ENCODE measurements around the gene TMEM135. TPM values are rescaled to one million over a fixed set of nuclear protein-coding genes. Genes with fewer than 3 reads are reported as not detected.

The TMEM135 gene
- total RNA-seq, 2 donors from 2014 or later = 111 to 113 TPM

DNA sequence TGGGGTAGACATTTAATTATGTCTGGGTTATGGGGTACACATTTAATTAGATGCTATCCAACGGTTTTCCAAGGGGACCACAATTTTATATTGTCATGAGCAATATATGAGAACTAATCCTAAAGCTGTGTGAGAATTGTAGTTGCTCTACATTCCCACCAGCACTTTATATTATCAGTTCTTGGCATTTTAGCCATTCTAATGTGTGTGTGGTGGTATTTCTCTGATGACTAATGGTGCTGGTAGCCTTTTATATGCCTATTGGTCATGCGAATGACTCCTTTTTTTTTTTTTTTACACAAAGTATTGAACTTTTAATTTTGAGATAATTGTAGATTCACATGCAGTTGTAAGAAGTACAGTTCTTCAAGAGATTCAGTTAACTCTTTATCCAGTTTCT lies 26.2 kb downstream of the TMEM135 start:
- H3K36me3 ChIP-seq (ENCODE audit: control insufficient read depth, insufficient read depth, low read length) = peaks cover 22% of the 10 kb centered on the region
- peaks cover 1% of the 10 kb centered on the region for H3K4me1 Mint-ChIP-seq
- H3K9me3 ChIP-seq (ENCODE audit: control insufficient read depth, low read length) = peaks cover 11% of the 10 kb centered on the region
- 88 to 100% methylated on average over 1 of the region's 2 CpGs for WGBS, 2 experiments (ENCODE audit: insufficient coverage in 1 of 2, insufficient read length in 1 of 2)
- no peaks in the 10 kb centered on the region for H3K9me3 Mint-ChIP-seq
- no peak overlapping the region for H3K4me3 Mint-ChIP-seq
- H3K27me3 Mint-ChIP-seq (ENCODE audit: insufficient read depth) = no peaks in the 10 kb centered on the region
- no peaks in the 10 kb centered on the region for H3K27me3 ChIP-seq (ENCODE audit: control insufficient read depth, insufficient read depth, low read length, poor library complexity, severe bottlenecking)
- no peaks in the 10 kb centered on the region for H3K4me1 ChIP-seq (ENCODE audit: control insufficient read depth, insufficient read depth, low read length)
- no peak overlapping the region for H3K27ac ChIP-seq (ENCODE audit: low read depth, low read length)
- H3K4me3 ChIP-seq (ENCODE audit: low read length) = no peak overlapping the region
- no peak for TF ChIP-seq CTCF (conservative IDR thresholded peaks at IDR 0.05)
- no peak overlapping the region for H3K27ac Mint-ChIP-seq
- no peak overlapping the region for H3K9ac ChIP-seq (ENCODE audit: extremely low read depth, low read length, poor library complexity, severe bottlenecking)
- peaks cover 28% of the 10 kb centered on the region for H3K36me3 Mint-ChIP-seq (ENCODE audit: low read depth)
- no peak for DNase-seq

DNA sequence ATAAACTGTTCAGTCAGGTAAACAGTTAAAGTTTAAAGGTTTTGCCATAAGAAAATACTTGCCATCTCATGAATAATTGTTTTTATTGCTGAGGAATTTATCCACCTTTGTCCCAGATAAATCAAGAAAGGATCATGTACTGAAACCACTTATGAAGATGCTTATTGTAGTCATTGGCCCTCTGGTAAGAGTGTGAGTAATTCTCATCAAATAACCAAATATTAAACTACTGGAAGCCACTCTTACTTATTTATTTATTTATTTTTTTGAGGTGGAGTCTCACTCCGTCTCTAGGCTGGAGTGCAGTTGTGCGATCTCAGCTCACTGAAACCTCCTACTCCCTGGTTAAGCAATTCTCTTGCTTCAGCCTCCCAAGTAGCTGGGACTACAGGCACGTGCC lies 35.1 kb downstream of the TMEM135 start:
- H3K9me3 Mint-ChIP-seq = no peaks in the 10 kb centered on the region
- no peak overlapping the region for H3K9ac ChIP-seq (ENCODE audit: extremely low read depth, low read length, poor library complexity, severe bottlenecking)
- H3K9me3 ChIP-seq (ENCODE audit: control insufficient read depth, low read length) = peaks cover 5% of the 10 kb centered on the region
- H3K27ac Mint-ChIP-seq = no peak overlapping the region
- no peak overlapping the region for H3K27ac ChIP-seq (ENCODE audit: low read depth, low read length)
- no peaks in the 10 kb centered on the region for H3K27me3 Mint-ChIP-seq (ENCODE audit: insufficient read depth)
- H3K4me3 ChIP-seq (ENCODE audit: low read length) = no peak overlapping the region
- peaks cover 81% of the 10 kb centered on the region for H3K36me3 ChIP-seq (ENCODE audit: control insufficient read depth, insufficient read depth, low read length)
- no peaks in the 10 kb centered on the region for H3K4me1 ChIP-seq (ENCODE audit: control insufficient read depth, insufficient read depth, low read length)
- no peak for TF ChIP-seq CTCF (conservative IDR thresholded peaks at IDR 0.05)
- no peaks in the 10 kb centered on the region for H3K27me3 ChIP-seq (ENCODE audit: control insufficient read depth, insufficient read depth, low read length, poor library complexity, severe bottlenecking)
- H3K36me3 Mint-ChIP-seq (ENCODE audit: low read depth) = peaks cover 64% of the 10 kb centered on the region
- no peak for DNase-seq
- no peaks in the 10 kb centered on the region for H3K4me1 Mint-ChIP-seq
- 42 to 65% methylated on average over 2 to 3 of the region's 3 CpGs for whole genome bisulfite sequencing, 2 experiments (ENCODE audit: insufficient coverage in 1 of 2, insufficient read length in 1 of 2)
- no peak overlapping the region for H3K4me3 Mint-ChIP-seq

DNA sequence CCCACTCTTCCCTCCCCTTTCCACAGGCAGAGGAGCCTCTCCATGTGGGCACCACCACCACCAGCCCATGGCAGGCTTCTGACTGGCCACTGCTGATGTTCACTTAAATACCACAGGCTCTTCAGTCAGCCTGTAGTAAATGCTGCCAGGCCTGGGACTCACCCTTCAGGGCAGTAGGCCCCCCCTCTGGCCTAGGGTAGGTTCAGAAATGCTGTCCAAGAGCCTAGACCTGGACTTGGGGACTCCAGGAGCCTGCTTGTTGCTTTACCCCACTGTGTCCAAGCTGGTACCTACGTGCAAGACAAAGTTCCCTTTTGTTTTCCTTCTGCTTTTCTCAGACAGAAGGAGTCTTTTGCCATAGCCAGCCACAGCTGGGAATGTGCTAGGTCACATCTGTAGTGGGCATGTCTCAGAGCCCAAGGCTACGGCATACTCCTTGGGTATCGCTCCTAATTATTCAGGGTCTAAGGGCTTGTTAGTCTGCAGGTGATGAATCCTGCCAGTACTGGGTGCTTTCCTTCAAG lies 38.6 kb downstream of the TMEM135 start:
- Mint-ChIP-seq H3K4me1 (peaks cover 7% of the 10 kb centered on the region), H3K27me3 (ENCODE audit: insufficient read depth) (no peaks in the 10 kb centered on the region)
- WGBS, 2 experiments (ENCODE audit: insufficient coverage in 1 of 2, insufficient read length in 1 of 2) = 61 to 67% methylated on average over 3 of the region's 3 CpGs

More for the DNA sequence above, 38.6 kb downstream of the TMEM135 start:
- TF ChIP-seq CTCF (conservative IDR thresholded peaks at IDR 0.05) = no peak
- Histone ChIP-seq H3K27me3 (ENCODE audit: control insufficient read depth, insufficient read depth, low read length, poor library complexity, severe bottlenecking) (no peaks in the 10 kb centered on the region), H3K36me3 (ENCODE audit: control insufficient read depth, insufficient read depth, low read length) (peaks cover 64% of the 10 kb centered on the region), H3K9me3 (ENCODE audit: control insufficient read depth, low read length) (peaks cover 5% of the 10 kb centered on the region), H3K9ac (ENCODE audit: extremely low read depth, low read length, poor library complexity, severe bottlenecking) (no peak overlapping the region), H3K4me1 (ENCODE audit: control insufficient read depth, insufficient read depth, low read length) (no peaks in the 10 kb centered on the region), H3K27ac (ENCODE audit: low read depth, low read length) (no peak overlapping the region), H3K4me3 (ENCODE audit: low read length) (no peak overlapping the region)
- Mint-ChIP-seq H3K9me3 (no peaks in the 10 kb centered on the region), H3K36me3 (ENCODE audit: low read depth) (peaks cover 51% of the 10 kb centered on the region), H3K27ac (no peak overlapping the region), H3K4me3 (no peak overlapping the region)
- DNase-seq = no peak

All from endodermal cell (in vitro differentiated cells).